DMS79 treated with DMSO at 0.1 percent for 48 hours (cell line): ENCODE results near the gene SGK2.

Experiments used
- DNase-seq: peaks from one replicate; lab custom pipeline; 2025; lab: John Stamatoyannopoulos, UW

The SGK2 gene

DNA sequence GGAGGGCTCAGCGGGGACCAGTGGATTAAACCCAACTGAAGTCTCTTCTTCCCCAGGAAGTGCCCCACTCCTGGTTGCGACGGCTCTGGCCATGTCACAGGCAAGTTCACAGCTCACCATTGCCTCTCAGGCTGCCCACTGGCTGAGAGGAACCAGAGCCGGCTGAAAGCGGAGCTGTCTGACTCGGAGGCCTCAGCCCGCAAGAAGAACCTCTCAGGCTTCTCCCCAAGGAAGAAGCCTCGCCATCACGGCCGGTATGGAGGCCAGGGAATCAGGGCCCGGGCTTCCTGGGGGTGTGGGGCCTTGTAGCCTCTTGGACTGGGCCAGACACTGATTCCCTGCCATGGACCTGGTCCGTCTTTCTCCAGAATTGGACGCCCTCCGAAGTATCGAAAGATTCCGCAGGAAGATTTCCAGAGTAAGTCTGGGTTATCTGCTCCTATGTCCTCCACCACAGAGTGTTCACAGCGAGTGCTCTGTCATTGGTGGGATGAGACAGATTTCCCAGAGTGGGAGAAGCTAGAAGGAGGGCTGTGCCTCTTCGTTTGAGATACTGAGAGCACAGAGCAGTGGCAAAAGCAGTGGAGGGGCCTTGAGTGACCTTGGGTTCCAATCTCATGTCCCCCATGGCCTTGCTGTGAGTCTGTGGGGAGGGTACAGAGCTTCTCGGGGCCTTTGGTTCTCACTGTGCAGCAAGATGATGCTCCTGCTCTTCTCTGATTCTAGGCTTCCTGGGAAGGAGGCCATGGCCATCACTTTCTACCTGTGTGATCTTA lies 22.6 kb upstream of the SGK2 start:
- no peak for DNase-seq

DNA sequence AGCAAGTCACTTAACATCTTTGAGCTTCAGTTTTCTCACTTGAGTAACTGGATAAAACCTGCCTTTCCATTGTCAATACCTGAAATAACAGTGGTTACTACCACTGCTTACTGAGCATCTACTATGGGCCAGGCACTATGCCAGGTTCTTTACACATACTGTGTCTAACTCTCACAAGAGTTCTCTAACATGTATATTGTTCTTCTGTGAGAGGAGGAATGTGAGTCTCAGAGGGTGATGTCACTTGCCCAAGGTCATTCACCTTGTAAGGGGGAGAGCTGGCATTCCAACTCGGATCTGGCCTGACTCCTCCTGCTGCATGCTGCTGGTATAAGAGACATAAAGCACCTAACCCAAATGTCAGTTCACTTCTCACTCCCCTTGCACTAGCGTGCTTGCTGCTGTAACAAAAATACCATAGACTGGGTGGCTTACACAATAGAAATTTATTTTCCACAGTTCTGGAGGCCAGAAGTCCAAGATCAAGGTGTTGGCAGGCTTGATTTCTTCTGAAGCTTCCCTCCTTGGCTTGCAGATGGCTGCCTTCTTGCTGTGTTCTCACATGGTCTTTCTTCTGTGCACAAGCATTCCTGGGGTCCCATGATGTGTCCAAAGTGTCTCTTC lies 21.9 kb upstream of the SGK2 start:
- DNase-seq: no peak

DNA sequence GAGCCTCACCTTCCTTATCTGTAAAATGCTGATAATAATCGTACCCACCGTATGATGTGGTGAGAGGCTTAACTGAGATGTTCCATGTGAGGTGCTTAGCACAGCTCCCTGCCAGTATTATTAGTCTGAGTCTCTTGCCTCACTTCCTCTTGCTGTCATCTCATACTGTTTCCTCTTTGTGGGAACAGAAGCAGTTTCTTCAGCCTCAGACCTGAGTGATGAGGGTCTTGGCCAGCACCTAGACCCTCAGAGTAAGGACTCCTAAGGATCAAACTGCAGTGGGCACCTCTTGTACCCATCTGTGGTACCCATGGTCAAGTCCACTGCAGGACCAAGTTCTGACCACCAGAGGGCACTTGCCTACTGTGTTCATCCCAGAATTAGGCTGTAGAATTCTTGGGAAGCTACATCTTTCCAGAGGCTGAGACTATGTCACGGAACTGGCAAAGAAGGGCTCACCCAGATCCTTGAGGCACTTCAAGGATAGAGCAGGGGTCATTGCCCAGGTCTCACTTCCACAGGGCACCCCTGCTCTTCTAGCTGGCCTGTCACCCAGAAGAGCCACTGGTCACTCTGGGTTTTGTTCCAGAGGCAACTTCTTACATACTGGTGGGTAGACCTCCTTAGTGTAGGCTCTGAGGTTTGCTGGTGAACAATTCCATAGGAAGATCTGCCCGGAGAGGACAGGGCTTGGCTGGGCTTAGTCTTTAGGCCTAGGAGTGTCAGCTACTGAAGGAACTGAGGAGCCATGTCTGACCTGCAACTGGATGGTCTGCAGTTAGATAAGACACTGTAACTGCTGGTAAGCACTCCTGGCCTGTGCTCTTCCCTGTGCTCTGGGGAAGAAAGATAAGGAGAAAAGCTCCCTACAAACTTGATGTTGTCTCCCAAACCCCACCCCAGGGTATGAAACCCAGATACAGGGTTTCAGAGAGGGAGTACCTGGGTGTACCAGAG lies 20.6 kb upstream of the SGK2 start:
- DNase-seq: no peak

DNA sequence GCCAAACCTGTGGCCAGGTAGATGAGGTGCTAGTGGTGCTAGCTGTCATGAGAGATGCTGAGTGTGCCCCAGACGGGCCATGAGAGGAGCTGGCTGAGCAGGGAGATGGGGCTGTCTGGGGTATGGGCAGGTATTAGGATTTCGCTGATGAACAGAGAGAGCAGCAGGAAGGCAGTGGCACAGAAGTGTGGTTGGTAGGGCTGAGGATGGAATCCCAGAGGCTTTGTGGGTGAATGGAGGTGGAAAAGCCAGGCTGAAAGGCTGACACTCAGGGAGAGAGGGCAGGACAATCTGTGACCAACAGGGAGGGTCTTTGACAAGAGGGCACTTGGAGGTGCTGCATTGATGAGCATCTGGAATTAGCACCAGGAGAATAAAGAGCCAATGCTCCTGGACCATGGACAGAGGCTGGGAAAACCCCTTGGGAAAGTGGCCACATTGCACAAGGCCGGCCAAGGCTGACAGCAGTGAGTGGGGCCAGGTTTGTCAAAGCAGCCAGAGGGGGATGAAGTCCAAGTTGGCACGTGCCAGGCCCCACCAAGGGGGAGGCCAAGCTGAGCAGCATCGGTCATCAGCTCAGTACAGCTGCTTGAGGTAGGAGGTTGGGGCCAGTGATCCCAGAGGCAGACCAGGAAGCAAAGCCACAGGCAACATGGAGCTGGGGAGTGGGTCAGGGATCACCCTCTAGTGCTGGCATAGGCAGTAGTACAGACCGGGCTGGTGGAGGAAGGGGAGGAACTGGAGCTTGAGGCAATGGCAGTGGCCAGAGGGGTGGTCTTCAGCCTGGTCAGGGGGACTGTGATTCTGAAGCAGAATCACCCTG lies 19.7 kb upstream of the SGK2 start:
- DNase-seq: no peak

DNA sequence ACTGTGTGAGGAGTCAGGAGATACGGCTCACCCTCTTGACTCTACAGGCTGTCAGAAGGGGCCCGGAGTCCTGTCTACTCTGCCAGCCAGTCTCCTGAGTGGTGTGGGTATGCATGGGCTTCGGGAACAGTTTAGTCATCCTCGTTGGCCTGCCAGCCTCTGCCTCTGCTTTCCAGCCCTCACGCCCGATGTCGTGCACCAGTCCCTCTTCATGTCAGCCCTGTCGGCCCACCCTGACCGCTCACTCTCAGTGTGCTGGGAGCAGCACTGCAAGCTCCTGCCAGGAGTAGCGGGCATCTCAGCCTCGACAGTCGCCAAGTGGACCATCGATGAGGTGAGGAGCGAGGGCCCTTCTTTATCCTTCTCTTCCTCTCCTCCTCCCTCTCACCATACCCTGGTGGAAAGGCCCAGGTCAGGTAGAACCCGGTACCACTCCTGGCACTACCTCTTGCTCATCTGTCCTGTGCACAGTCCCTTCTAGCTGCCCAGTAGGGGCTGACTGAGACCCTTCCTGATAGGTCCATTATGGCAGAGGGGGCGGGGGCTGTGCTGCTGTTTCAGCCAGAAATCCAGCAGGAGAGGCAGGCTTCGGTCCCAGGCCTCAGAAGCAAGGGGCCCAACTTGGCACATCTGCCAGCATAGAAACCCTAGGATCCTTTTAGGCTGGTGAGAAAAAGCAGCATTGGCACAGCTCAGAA lies 18.7 kb upstream of the SGK2 start:
- DNase-seq: no peak

DNA sequence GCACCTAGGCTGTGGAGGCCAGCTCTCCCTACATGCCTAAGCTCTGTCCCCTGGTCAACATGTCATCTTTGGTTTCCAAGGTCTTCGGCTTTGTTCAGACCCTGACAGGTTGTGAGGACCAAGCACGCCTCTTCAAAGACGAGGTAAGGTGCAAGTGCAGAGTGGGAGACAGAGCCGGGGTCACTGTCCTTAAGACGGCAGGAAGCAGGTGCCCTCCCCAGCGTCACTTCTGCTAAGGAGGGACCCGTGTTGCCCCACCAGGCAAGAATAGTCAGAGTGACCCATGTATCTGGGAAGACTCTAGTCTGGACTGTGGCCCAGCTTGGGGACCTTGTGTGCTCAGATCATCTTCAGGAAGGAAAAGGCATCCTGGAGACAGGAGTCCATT lies 18.2 kb upstream of the SGK2 start:
- no peak for DNase-seq

DNA sequence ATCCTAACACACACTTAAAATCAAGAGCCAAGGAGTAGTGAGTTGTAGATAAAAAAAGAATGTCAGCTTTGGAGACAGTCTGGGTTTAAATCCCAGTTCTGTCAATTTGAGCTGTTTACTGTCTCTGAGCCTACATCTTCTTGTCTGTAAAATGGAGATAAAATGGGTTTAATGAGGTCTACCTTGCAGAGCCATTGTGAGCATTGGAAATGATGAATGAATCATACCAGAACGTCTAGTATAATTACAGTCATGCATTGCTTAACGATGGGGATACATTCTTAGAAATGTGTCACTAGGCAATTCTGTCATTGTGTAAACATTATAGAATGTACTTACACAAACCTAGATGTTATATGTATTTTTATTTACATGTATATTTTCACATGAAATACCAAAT lies 17.6 kb upstream of the SGK2 start:
- DNase-seq: no peak

DNA sequence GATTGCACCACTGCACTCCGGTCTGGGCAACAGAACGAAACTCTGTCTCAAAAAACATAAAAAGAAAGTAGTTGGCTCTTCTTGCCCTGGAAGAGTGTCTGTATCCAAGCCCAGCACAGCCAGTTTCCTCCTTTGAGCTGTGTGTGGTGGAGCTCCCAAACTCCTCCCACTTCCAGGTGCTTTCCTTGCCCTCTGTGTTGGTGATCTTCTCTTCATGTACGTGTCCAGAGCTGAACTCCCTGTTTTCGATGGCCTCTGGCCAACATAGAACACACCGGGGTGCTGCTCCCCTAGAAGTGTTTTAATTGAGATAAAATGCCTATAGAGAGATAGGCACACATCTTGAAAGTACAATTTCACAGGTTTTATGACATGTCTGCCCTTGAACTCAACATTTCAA lies 16.7 kb upstream of the SGK2 start:
- DNase-seq: no peak

DNA sequence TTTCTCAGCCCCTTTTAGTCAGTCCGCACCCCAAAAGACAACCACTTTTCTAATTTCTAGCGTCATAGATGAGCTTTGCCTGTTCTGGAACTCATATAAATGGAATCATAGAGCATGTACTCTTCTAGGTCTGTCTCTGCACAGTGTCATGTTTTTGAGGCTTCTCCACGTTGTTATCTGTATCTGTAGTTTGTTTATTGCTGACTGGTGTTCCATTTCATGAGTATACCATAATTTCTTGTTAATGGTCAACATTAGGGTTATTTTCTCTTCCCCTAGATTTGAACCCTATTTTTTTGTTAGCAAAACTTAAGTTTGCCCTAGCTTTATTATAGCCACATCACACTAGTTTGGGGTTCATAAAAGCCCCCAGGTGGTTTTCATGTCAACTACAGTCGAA lies 16.2 kb upstream of the SGK2 start:
- DNase-seq: no peak

DNA sequence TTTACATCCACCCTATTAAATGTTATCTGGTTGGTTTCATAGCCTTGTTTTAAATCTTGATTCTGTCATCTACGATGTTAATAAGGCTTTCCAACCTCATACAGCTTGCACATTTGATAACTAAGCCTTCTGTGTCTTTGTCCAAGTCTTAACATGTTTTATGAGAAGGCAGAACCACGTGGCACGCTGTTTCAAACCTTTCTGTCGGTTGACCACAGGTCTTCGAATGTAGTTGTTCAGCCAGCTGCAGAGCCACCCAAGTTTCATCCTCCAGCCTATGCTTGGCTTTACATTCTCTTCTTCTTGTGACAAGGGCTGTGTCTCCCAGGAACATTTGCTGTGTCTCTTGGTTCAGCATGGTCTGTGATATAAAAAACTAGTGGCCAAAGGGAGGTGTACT lies 15.7 kb upstream of the SGK2 start:
- no peak for DNase-seq

DNA sequence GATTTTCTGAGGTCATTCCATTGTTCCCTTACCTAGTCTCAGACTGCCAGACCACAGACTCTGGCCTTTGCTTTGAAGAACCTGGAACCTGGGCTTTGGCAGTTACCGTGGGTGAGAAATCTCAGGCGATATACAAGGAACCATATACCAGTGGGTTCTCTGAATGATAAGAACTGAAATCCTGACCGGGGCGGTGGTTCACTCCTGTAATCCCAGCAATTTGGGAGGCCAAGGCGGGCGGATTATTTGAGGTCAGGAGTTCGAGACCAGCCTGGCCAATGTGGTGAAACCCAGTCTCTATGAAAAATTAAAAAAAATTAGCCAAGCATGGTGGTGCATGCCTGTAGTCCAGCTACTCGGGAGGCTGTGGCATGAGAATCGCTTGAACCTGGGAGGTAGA lies 14.3 kb upstream of the SGK2 start:
- DNase-seq: no peak

DNA sequence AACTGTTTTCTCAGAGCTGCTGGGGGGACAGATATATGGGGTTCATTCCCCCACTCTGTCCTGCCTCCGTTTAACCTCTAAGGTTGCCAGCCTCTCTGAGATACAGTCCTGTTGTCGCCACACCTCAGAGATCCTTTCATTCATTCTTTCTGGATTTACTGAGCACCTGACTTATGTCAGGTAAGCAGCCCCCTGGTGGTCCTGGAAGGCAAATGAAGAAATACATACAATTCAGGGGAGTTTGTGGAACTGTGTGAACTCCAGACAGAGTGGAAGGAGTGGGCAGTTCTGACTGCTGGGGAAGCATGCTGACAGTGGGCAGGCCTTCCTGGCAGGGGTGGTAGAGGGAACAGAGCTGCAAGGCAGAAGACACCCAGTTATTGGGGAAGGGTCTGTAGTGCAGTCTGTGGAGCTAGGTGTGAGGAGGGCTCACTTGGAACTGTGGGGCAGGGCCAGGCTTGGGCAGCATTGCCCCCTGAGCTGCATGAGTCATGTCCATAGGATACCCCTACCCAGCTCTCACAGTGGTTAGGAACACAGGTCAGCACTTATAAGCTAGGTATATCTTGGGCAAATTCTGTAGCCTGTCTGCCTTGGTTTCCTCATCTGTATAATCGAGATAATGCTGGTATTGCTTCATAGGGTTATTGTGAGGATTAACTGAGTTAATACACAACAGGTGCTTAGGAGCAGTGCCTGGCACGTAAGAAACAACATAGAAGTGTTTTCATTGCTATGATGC lies 12.8 kb upstream of the SGK2 start:
- DNase-seq: no peak

DNA sequence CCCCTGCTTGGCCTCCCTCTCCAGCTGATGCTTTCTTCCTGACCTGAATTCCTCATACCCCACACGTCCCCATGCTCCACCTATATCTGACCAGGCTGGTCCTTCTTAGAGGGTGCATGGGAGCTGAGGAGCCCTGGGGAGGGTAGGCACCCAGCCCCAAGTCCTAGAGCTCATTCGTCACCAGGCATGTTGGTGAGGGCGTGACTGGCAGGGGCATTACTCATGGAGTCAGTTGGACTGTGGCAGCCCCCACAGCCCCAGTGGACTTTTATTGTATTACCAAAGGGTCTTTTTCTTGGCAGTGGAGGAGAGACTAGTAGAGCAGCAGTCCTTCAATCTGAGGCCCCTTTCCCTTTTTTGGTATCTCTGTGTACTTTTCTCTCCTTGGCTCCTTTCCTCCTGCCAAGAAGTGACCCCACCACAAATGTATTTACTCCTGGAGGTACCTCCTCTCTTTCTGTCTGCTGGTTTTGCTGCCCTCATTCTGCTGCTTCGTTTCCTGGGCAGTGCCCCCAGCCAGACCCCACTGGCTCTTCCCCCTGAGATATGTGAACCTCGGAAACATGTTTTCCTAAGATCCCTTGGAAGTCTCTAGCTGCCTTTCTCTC lies 10.4 kb upstream of the SGK2 start:
- no peak for DNase-seq

DNA sequence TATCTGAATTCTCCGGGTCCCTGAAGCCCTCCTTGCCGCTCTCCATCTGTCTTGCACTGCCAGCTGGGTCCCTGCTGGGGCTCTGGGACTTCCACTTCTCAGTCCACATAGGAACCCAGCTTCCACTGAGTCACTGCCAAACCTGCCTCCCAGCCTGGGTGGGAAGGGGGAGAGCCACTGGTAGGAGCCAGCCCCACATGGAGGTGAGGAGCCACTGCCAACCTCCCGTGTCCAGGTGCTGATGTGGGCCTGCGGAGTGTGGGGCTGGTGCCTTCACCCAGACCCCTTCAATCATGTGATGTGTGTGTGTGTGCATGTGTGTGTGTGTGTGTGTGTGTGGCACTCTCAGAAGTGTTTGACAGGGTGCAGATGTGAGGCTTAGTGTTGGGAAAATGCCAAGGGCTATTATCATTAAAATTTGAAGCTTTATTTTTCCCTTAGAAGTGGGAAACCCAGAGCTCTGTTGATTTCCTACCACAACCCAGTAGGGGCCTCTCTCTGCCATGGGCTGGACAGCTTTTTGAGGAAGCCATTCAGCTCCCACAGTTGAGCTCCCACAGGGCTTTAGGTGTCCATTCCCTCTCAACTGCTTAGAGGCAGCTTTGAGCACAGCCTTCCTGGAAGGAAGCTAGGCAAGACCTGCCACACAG lies 9.3 kb upstream of the SGK2 start:
- DNase-seq: no peak

DNA sequence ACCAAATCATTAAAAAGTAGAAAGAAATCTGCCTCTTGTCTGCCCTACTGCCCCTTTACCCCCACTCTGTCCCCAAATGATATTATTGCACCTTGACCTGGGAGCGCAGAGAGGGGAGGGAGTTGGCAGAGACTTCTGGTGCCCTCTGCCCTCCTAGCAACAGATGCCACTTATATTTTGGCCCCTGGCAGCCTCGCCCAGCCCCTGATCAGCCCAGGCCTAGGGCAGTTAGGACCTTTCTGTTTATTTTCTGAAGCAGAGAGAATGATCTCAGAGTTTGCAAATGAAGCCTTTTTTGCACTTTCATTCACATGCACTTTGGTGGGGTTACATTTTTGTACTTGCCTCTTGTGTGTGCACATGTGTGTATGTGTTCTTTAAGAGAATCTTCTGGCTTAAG lies 8.4 kb upstream of the SGK2 start:
- no peak for DNase-seq

DNA sequence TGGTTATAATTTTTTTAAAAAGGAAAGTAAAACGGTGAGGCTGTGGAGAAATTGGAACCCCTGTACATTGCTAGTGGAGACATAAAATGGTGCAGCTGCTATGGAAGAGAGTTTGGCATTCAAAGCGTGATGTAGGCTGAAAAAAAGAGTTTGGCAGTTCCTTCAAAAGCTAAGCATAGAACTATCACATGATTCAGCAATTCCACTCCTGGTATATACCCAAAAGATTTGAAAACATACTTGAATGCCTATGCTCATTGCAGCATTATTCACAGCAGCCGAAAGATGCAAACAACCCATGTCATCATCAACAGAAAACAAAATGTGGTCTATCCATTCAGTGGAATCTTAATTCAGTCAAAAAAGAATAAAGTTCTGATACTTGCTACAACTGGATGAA lies 4.5 kb upstream of the SGK2 start:
- DNase-seq: no peak

DNA sequence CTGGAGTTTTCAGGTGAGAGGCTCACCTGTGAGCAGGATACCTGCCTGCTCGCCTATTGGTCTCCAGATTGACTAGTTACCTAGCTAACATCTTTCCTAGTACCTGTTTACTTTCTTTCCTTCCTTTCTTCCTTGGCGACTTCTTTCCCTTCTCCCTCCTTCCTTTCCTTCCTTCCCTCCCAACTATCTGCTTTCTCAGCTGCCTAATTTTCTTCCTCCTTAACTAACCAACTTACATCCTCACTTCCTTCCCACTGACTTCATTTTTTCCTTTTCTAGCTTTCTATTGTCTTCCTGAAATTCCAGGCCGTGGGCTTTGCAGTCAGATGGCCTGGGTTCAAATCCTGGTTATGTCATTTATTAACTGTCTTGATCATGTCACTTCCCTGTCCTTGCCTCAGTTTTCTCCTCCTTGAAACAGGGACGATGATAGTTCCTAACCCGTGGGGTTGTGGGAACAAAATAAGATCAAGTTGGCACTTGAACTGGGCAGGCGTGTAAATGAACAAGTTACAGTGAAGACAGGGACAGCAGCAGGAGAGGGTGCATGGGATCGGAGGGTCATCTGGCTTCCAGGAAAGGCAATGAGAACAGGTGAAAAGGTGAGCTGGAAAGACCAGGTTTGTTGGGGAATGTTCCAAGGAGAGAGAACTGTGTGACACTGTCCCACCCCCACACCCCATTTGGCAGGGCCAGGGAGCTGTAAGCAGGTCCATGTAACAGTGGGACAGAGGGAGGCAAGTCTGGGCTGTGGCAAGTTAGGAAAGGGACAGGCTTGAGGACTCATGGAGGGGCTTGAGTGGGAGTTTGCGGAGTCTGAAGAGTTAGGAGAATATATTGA lies 540 bp downstream of the SGK2 start:
- no peak for DNase-seq

DNA sequence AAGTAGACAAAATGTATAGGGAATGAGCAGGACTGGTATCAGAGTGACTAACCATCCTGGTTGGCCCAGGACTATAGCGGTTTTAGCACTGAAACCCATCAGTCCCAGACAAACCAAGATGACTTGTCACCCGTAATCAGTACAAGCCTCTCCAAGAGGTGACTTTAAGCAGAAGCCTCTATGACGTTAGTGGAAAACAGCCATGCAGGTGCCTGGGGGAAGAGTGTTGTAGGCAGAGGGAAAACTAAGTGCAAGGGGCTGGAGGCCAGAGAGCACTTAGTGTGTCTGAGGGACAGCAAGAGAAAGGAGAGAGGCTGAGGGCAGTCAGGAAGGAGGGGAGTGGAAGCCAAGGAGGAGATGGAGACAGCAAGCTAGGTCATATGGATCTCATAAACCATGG lies 2.1 kb downstream of the SGK2 start:
- DNase-seq: no peak

DNA sequence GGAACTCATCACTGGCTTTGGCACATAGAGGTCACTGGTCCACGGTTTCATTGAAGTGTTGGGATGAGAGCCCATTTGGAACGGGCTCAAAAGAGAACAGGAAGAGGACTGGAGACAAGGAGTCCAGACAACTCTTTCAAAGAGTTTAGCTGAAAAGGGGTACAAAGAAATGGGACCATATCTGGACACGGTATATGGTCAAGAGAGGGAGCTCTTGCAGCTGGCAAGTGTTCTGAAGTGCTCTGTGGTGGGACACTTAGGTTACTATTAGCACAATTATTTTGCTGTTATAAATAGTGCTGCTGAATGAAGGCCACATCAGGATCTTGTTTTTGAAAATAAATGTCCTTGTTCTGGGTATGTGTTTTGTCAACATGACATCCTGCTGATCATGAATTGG lies 4.6 kb downstream of the SGK2 start:
- DNase-seq: no peak
